H9 (cell line): Measurements from ENCODE around the gene PSMD7. TPM values are rescaled to one million over a fixed set of nuclear protein-coding genes. Genes with fewer than 3 reads are reported as not detected.
A peak's percentile ranks its signal among the peaks of the same experiment; 100 is the strongest.

Source experiments
- DNase-seq: peaks from one replicate; pipeline ENCODE4 v3.0.0-alpha.2; 2017
- H2AFZ ChIP-seq: one replicate; pipeline ENCODE4 v1.6.1; 2013; ENCODE audit warnings: mild to moderate bottlenecking, low read length, control low read depth, moderate library complexity
- H2AK5ac ChIP-seq: 2 replicates; pipeline ENCODE4 v1.6.1; 2013; ENCODE audit warnings: low read length, control low read depth, mixed read lengths; ENCODE audit not compliant: insufficient read length
- H2BK120ac ChIP-seq: one replicate; pipeline ENCODE4 v1.6.1; 2013; ENCODE audit warnings: low read depth, mild to moderate bottlenecking, low read length, control low read depth, inconsistent platforms; ENCODE audit not compliant: poor library complexity, severe bottlenecking
- H2BK12ac ChIP-seq: 2 replicates; pipeline ENCODE4 v1.6.1; 2013; ENCODE audit warnings: low read length, control low read depth, mixed read lengths, low read depth; ENCODE audit not compliant: insufficient read length
- H2BK15ac ChIP-seq: 2 replicates; pipeline ENCODE4 v1.6.1; 2013; ENCODE audit warnings: low read depth, low read length, control low read depth
- H2BK20ac ChIP-seq: one replicate; pipeline ENCODE4 v1.6.1; 2013; ENCODE audit warnings: low read depth, mild to moderate bottlenecking, low read length, control low read depth, inconsistent platforms; ENCODE audit not compliant: poor library complexity, severe bottlenecking
- H2BK5ac ChIP-seq: 2 replicates; pipeline ENCODE4 v1.6.1; 2013; ENCODE audit warnings: low read length, control low read depth, mixed read lengths; ENCODE audit not compliant: insufficient read length
- H3K14ac ChIP-seq: 2 replicates; pipeline ENCODE4 v1.6.1; 2013; ENCODE audit warnings: low read length, control low read depth; ENCODE audit not compliant: insufficient read depth
- H3K18ac ChIP-seq: 2 replicates; pipeline ENCODE4 v1.6.1; 2013; ENCODE audit warnings: low read depth, mild to moderate bottlenecking, mixed read lengths, low read length, control low read depth; ENCODE audit not compliant: insufficient read length
- H3K23ac ChIP-seq: 2 replicates; pipeline ENCODE4 v1.6.1; 2013; ENCODE audit warnings: low read length, control low read depth, mixed read lengths, low read depth; ENCODE audit not compliant: insufficient read length
- H3K23me2 ChIP-seq: 2 replicates; pipeline ENCODE4 v1.6.1; 2013; ENCODE audit warnings: low read depth, mild to moderate bottlenecking, mixed read lengths, low read length, control low read depth; ENCODE audit not compliant: insufficient read length, poor library complexity, severe bottlenecking
- H3K27ac ChIP-seq: 2 replicates; pipeline ENCODE4 v1.5.1; 2013; ENCODE audit warnings: low read length, control low read depth, mixed read lengths, low read depth; ENCODE audit not compliant: insufficient read length
- H3K27me3 ChIP-seq: 2 replicates; pipeline ENCODE4 v1.6.1; 2013; ENCODE audit warnings: low read length, control low read depth, inconsistent platforms; ENCODE audit not compliant: insufficient read depth
- H3K4ac ChIP-seq: 2 replicates; pipeline ENCODE4 v1.6.1; 2013; ENCODE audit warnings: low read depth, mild to moderate bottlenecking, control low read depth, inconsistent platforms, low read length, moderate library complexity
- H3K4me1 ChIP-seq: 2 replicates; pipeline ENCODE4 v1.6.1; 2013; ENCODE audit warnings: low read length, control low read depth, inconsistent platforms; ENCODE audit not compliant: insufficient read depth
- H3K4me2 ChIP-seq: 2 replicates; pipeline ENCODE4 v1.6.1; 2013; ENCODE audit warnings: low read length, control low read depth, mixed read lengths; ENCODE audit not compliant: insufficient read length, insufficient read depth
- H3K56ac ChIP-seq: 2 replicates; pipeline ENCODE4 v1.6.1; 2013; ENCODE audit warnings: low read depth, mild to moderate bottlenecking, mixed read lengths, low read length, control low read depth; ENCODE audit not compliant: insufficient read length
- H3K79me1 ChIP-seq: 2 replicates; pipeline ENCODE4 v1.6.1; 2013; ENCODE audit warnings: low read depth, mild to moderate bottlenecking, moderate library complexity, low read length, control low read depth, inconsistent platforms; ENCODE audit not compliant: insufficient read depth, poor library complexity, severe bottlenecking
- H3K79me2 ChIP-seq: 2 replicates; pipeline ENCODE4 v1.6.1; 2013; ENCODE audit warnings: low read length, control low read depth, inconsistent platforms; ENCODE audit not compliant: insufficient read depth
- H3K9ac ChIP-seq: 2 replicates; pipeline ENCODE4 v1.6.1; 2013; ENCODE audit warnings: low read length, control low read depth, mixed read lengths; ENCODE audit not compliant: insufficient read length; ENCODE audit errors: extremely low read depth
- H3K9me3 ChIP-seq: one replicate; pipeline ENCODE4 v1.6.1; 2013; ENCODE audit warnings: low read depth, low read length, inconsistent platforms; ENCODE audit not compliant: control insufficient read depth
- H3T11ph ChIP-seq: one replicate; pipeline ENCODE4 v1.6.1; 2013; ENCODE audit warnings: mild to moderate bottlenecking, low read length, control low read depth, inconsistent platforms
- H4K20me1 ChIP-seq: one replicate; pipeline ENCODE4 v1.6.1; 2013; ENCODE audit not compliant: control insufficient read depth, insufficient read length, insufficient read depth
- H4K5ac ChIP-seq: 2 replicates; pipeline ENCODE4 v1.6.1; 2013; ENCODE audit warnings: low read depth, mild to moderate bottlenecking, mixed read lengths, low read length, control low read depth; ENCODE audit not compliant: insufficient read length
- H4K8ac ChIP-seq: replicated peaks from 2 replicates; pipeline ENCODE4 v1.6.1; 2013; ENCODE audit warnings: low read length, control low read depth, mixed read lengths, low read depth; ENCODE audit not compliant: insufficient read length
- H4K91ac ChIP-seq: 2 replicates; pipeline ENCODE4 v1.6.1; 2013; ENCODE audit warnings: low read depth, mild to moderate bottlenecking, moderate library complexity, mixed read lengths, low read length, control low read depth; ENCODE audit not compliant: insufficient read length
- H3K27ac Mint-ChIP-seq, 3 experiments: 2 replicates in 2 of 3; 3 replicates in 1 of 3; pipeline ENCODE4 v1.8.0; 2020 to 2021; ENCODE audit warnings: mixed read lengths in 3 of 3, mild to moderate bottlenecking in 1 of 3, moderate library complexity in 1 of 3
- H3K27me3 Mint-ChIP-seq: 2 replicates; pipeline ENCODE4 v1.8.0; 2021; ENCODE audit warnings: low read depth, mild to moderate bottlenecking, moderate library complexity, mixed read lengths
- H3K36me3 Mint-ChIP-seq, 3 experiments: 2 replicates in 2 of 3; 3 replicates in 1 of 3; pipeline ENCODE4 v1.8.0; 2020 to 2021; ENCODE audit warnings: low read depth in 3 of 3, mixed read lengths in 3 of 3; ENCODE audit not compliant: insufficient read depth in 1 of 3
- H3K4me1 Mint-ChIP-seq, 2 experiments: 2 replicates each; pipeline ENCODE4 v1.8.0; 2020; ENCODE audit warnings: mixed read lengths in 2 of 2
- H3K4me3 Mint-ChIP-seq, 2 experiments: 2 replicates in 1 of 2; 3 replicates in 1 of 2; pipeline ENCODE4 v1.8.0; 2020 to 2021; ENCODE audit warnings: mild to moderate bottlenecking in 2 of 2, mixed read lengths in 2 of 2, moderate library complexity in 1 of 2
- H3K9me3 Mint-ChIP-seq, 2 experiments: 2 replicates in 1 of 2; 3 replicates in 1 of 2; pipeline ENCODE4 v1.8.0; 2020; ENCODE audit warnings: mild to moderate bottlenecking in 2 of 2, mixed read lengths in 2 of 2, moderate library complexity in 1 of 2
- CTCF ChIP-seq: fragments of 200-600 bp; sonication (generic); conservative IDR thresholded peaks from 3 replicates; pipeline ENCODE4 v1.8.0; 2021; ENCODE audit warnings: antibody characterized with exemption, mild to moderate bottlenecking
- WGBS: extraction: QIAGEN DNeasy Blood & Tissue Kit; methylation state at CpG from one replicate; pipeline ENCODE4 v1.1.7; 2013; ENCODE audit warnings: missing lambda C conversion rate, low lambda C conversion rate, mixed read lengths; ENCODE audit not compliant: insufficient read length; ENCODE audit errors: extremely low coverage; 5-methylcytosine and 5-hydroxymethylcytosine counted together
- total RNA-seq: library from RNA; stranded (reverse); gene quantifications from 2 replicates; pipeline ENCODE4 v1.2.1, GENCODE V29; 2021

The PSMD7 gene
- total RNA-seq, 1 experiment from 2014 or later: 140 TPM

GRCh38 chr16:74297145-74297665 lies 591 bp downstream of the PSMD7 start:
- Histone ChIP-seq H3K79me1 (peaks cover 6% of the 10 kb centered on the region), H3K27ac (no peak overlapping the region), H3K4me2 (peak overlapping the region; percentile 84), H2BK15ac (no peak overlapping the region), H4K8ac (no peak overlapping the region), H2BK20ac (no peak overlapping the region), H3K23me2 (peaks cover 6% of the 10 kb centered on the region), H3K56ac (peak overlapping the region; percentile 75), H3K27me3 (no peaks in the 10 kb centered on the region), H3K4ac (no peak overlapping the region; the same call in 1 of the 2 replicates), H2BK5ac (peak overlapping the region; percentile 76), H4K20me1 (no peaks in the 10 kb centered on the region), H2AK5ac (no peak overlapping the region), H3K18ac (peak overlapping the region; percentile 96), H3K9me3 (no peaks in the 10 kb centered on the region), H2BK120ac (no peak overlapping the region), H3K14ac (peak overlapping the region; percentile 95; the same call in 1 of the 2 replicates), H3K9ac (peak overlapping the region; percentile 98), H2BK12ac (no peak overlapping the region), H3T11ph (no peak overlapping the region), H4K91ac (peak overlapping the region; percentile 21), H2AFZ (no peak overlapping the region), H3K4me1 (no peaks in the 10 kb centered on the region), H4K5ac (peak overlapping the region; percentile 22), H3K79me2 (peaks cover 22% of the 10 kb centered on the region), H3K23ac (no peak overlapping the region)
- peaks cover 6% of the 10 kb centered on the region in 2 experiments; a peak in 4 of 5 replicates for H3K9me3 Mint-ChIP-seq
- TF ChIP-seq CTCF: no peak
- peaks cover 6% of the 10 kb centered on the region for H3K27me3 Mint-ChIP-seq
- H3K27ac Mint-ChIP-seq: peak overlapping the region; percentile 97 to 99 (median 99); a peak in 6 of 7 replicates
- WGBS: no CpG with 5 or more reads among the region's 27 CpGs
- H3K36me3 Mint-ChIP-seq: peaks cover 20 to 40% (median 39%) of the 10 kb centered on the region in 3 experiments
- peaks cover 11 to 15% of the 10 kb centered on the region in 2 experiments for H3K4me1 Mint-ChIP-seq
- DNase-seq: no peak
- H3K4me3 Mint-ChIP-seq: peak overlapping the region; percentile 95 to 98
